Endothelial cell (in vitro differentiated cells): ENCODE measurements around the gene AMMECR1L. TPM values are rescaled to one million over a fixed set of nuclear protein-coding genes. Genes with fewer than 3 reads are reported as not detected.

Experiments used
- DNase-seq: peaks from one replicate; pipeline ENCODE4 v3.0.0; 2021; ENCODE audit warnings: low spot score
- H3K27ac Mint-ChIP-seq: one replicate; pipeline ENCODE4 v1.8.0; 2021; ENCODE audit warnings: mixed read lengths, inconsistent platforms; ENCODE audit not compliant: unreplicated experiment
- H3K27me3 Mint-ChIP-seq: one replicate; pipeline ENCODE4 v1.8.0; 2021; ENCODE audit warnings: mild to moderate bottlenecking, moderate library complexity, mixed read lengths, inconsistent platforms; ENCODE audit not compliant: unreplicated experiment
- H3K36me3 Mint-ChIP-seq: one replicate; pipeline ENCODE4 v1.8.0; 2021; ENCODE audit warnings: mild to moderate bottlenecking, low read depth, mixed read lengths, inconsistent platforms; ENCODE audit not compliant: unreplicated experiment
- H3K4me1 Mint-ChIP-seq: one replicate; pipeline ENCODE4 v1.8.0; 2021; ENCODE audit warnings: mild to moderate bottlenecking, mixed read lengths, inconsistent platforms; ENCODE audit not compliant: unreplicated experiment
- H3K4me3 Mint-ChIP-seq: one replicate; pipeline ENCODE4 v1.8.0; 2021; ENCODE audit warnings: mild to moderate bottlenecking, mixed read lengths, inconsistent platforms; ENCODE audit not compliant: unreplicated experiment
- H3K9me3 Mint-ChIP-seq: one replicate; pipeline ENCODE4 v1.8.0; 2021; ENCODE audit warnings: mixed read lengths, inconsistent platforms; ENCODE audit not compliant: unreplicated experiment
- CTCF ChIP-seq: fragments of 200-600 bp; sonication (generic); IDR thresholded peaks from one replicate; pipeline ENCODE4 v1.5.0; 2021; ENCODE audit warnings: antibody characterized with exemption; ENCODE audit not compliant: unreplicated experiment
- total RNA-seq: library from RNA; stranded (reverse); fragmentation: NEBNext Ultra II Directional; extraction: Animal tissue kit (Norgen Biotek cat#: 25700); gene quantifications from one replicate; pipeline ENCODE4 v1.2.1, GENCODE V29; 2021; ENCODE audit not compliant: unreplicated experiment

AMMECR1L gene
- total RNA-seq, 1 donor from 2014 or later: 26.3 TPM

- Mint-ChIP-seq H3K27me3 (peaks cover 2% of the 10 kb centered on the region), H3K4me3 (no peak overlapping the region), H3K4me1 (no peaks in the 10 kb centered on the region), H3K9me3 (no peaks in the 10 kb centered on the region), H3K27ac (no peak overlapping the region), H3K36me3 (no peaks in the 10 kb centered on the region)
- no peak for TF ChIP-seq CTCF
- DNase-seq: no peak
Observed at GRCh38 chr2:127906206-127906926, 20.6 kb upstream of the AMMECR1L start.

GRCh38 chr2:127901339-127902056, 15.7 kb upstream of the AMMECR1L start:
- no peak for DNase-seq
- Mint-ChIP-seq H3K4me3 (no peak overlapping the region), H3K4me1 (peaks cover 6% of the 10 kb centered on the region), H3K36me3 (no peaks in the 10 kb centered on the region), H3K9me3 (no peaks in the 10 kb centered on the region), H3K27me3 (peaks cover 2% of the 10 kb centered on the region), H3K27ac (no peak overlapping the region)
- no peak for TF ChIP-seq CTCF

DNA sequence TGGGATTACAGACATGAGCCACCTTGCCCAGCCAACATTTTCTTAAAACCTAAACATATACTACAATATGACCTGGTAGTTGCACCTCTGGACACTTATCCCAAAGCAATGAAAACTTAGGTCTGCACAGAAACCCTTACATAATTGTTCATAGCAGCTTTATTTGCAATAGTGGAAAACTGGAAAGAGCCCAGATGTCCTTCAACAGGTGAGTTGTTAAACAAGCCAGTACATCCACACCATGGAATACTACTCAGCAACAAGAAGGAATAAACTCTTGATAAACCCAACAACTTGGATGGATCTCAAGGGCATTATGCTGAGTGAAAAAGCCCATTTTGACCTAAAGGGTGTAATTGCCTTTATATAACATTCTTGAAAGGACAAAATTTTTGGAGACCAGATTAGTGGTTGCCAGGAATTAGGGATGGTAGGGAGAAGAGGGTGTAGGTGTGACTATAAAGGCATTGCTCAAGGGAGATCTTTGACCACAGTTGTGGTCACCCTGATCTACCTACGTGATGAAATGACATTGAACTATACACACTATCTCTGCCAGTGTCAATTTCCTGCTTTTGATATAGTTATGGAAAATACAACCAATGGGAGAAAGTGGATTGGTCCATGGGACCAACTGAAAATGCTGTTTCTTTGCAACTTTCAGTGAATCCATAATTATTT, 11.9 kb upstream of the AMMECR1L start:
- no peak for TF ChIP-seq CTCF
- Mint-ChIP-seq H3K4me1 (peaks cover 6% of the 10 kb centered on the region), H3K4me3 (no peak overlapping the region)

DNA sequence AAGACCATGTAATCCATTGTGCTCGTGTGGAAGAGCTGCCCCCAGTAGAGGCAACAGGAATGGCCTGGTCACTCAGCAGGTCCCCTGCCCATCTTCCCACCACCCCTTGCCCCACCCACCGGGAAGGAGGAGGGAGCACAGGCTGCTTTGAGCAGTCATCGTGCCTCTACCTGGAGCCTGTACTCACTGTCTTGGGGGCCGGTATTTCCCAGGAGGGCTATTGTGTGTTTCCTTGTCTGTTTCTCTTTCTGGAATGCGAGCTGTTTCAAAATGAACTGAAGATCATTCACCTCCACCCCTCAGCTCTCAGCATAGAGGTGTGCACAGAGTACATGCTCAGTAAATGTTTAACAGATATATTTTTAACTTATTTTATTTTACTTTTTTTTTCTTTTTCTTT, 7.7 kb upstream of the AMMECR1L start:
- TF ChIP-seq CTCF: no peak
- H3K4me1 Mint-ChIP-seq: peaks cover 6% of the 10 kb centered on the region
- H3K27me3 Mint-ChIP-seq: peaks cover 3% of the 10 kb centered on the region
- no peak overlapping the region for H3K27ac Mint-ChIP-seq
- DNase-seq: no peak
- no peak overlapping the region for H3K4me3 Mint-ChIP-seq
- H3K9me3 Mint-ChIP-seq: no peaks in the 10 kb centered on the region
- no peaks in the 10 kb centered on the region for H3K36me3 Mint-ChIP-seq

More for the DNA sequence above, 11.9 kb upstream of the AMMECR1L start:
- Mint-ChIP-seq H3K27ac (no peak overlapping the region), H3K36me3 (no peaks in the 10 kb centered on the region), H3K27me3 (no peaks in the 10 kb centered on the region), H3K9me3 (no peaks in the 10 kb centered on the region)
- no peak for DNase-seq
